ENCODE measurements around the gene ITSN2. TPM values are rescaled to one million over a fixed set of nuclear protein-coding genes. Genes with fewer than 3 reads are reported as not detected.

The ITSN2 gene
- total and polyA plus RNA-seq, 2 of the 8 experiments (the other 6 are each of a cell fraction or from before 2014, with no cell fraction given), result 9.3 to 17.0 TPM

GRCh38 chr2:24253303-24253919 lies 106.9 kb downstream of the ITSN2 start:
- no peaks in the 10 kb centered on the region for H3K79me1 ChIP-seq (ENCODE audit: low read depth, low read length)
- H3K23ac ChIP-seq (ENCODE audit: insufficient read length), result no peak overlapping the region
- H4K5ac ChIP-seq (ENCODE audit: insufficient read length, low read depth, low read length), result no peak overlapping the region
- H3K23me2 ChIP-seq (ENCODE audit: low read depth, low read length), result no peaks in the 10 kb centered on the region
- no peak overlapping the region for H4K8ac ChIP-seq (ENCODE audit: extremely low read depth, insufficient read depth, low read length)
- no peak overlapping the region for H3K56ac ChIP-seq (replicated peaks; ENCODE audit: insufficient read length, low read depth, low read length)
- H4K20me1 ChIP-seq (replicated peaks in 1 of 2; ENCODE audit: control insufficient read depth in 1 of 2, insufficient read depth in 2 of 2, low read length in 2 of 2), result no peaks in the 10 kb centered on the region
- H3K27ac ChIP-seq (ENCODE audit: low read depth, low read length), result no peak overlapping the region
- WGBS, 2 experiments (ENCODE audit: extremely low coverage in 1 of 2, insufficient coverage in 1 of 2, insufficient read length in 1 of 2, insufficient replicate concordance in 2 of 2, low coverage in 1 of 2, low lambda C conversion rate in 2 of 2, missing lambda C conversion rate in 1 of 2), result 89% methylated on average over 6 of the region's 6 CpGs; no CpG with 5 or more reads in 1 of the 2 experiments
- FAIRE-seq, result peak; percentile 63
- ChIA-PET POLR2A (ENCODE audit: partially characterized antibody) (no interaction called here), CTCF (ENCODE audit: partially characterized antibody) (no interaction called here)
- H3K79me2 ChIP-seq (ENCODE audit: control insufficient read depth in 1 of 2, insufficient read depth in 2 of 2, low read length in 2 of 2), result no peaks in the 10 kb centered on the region
- no peak overlapping the region for H3K9ac ChIP-seq (replicated peaks in 1 of 4; ENCODE audit: extremely low read depth in 1 of 4, low read depth in 3 of 4, low read length in 3 of 4)
- H2BK12ac ChIP-seq (ENCODE audit: low read depth, low read length), result no peak overlapping the region
- H2AFZ ChIP-seq (ENCODE audit: low read length), result no peak overlapping the region
- H3K36me3 ChIP-seq (ENCODE audit: control insufficient read depth in 2 of 4, insufficient read depth in 4 of 4, low read length in 3 of 4), result no peaks in the 10 kb centered on the region; a peak in 1 of 8 replicates
- no peaks in the 10 kb centered on the region; a peak in 1 of 7 replicates for H3K4me1 ChIP-seq (replicated peaks in 1 of 4; ENCODE audit: control insufficient read depth in 3 of 4, insufficient read depth in 4 of 4, low read length in 3 of 4)
- no peak overlapping the region for H2BK15ac ChIP-seq (ENCODE audit: low read length)
- no peak overlapping the region for H3K4me3 ChIP-seq (ENCODE audit: extremely low read depth in 1 of 4, insufficient read depth in 2 of 4, low read depth in 3 of 4, low read length in 4 of 4)
- no peaks in the 10 kb centered on the region for H3K27me3 ChIP-seq (replicated peaks in 1 of 4; ENCODE audit: control insufficient read depth in 3 of 4, extremely low read depth in 1 of 4, insufficient read depth in 3 of 4, low read length in 3 of 4)
- H3K4me2 ChIP-seq (ENCODE audit: insufficient read depth in 1 of 2, low read depth in 2 of 2, low read length in 2 of 2), result no peak overlapping the region
- H2AK5ac ChIP-seq (ENCODE audit: low read depth, low read length), result no peak overlapping the region
- H2BK20ac ChIP-seq (ENCODE audit: low read length), result no peak overlapping the region
- H3K4ac ChIP-seq (replicated peaks; ENCODE audit: insufficient read length, low read depth, low read length), result no peak overlapping the region
- H2BK5ac ChIP-seq (ENCODE audit: low read depth, low read length), result no peak overlapping the region
- DNase-seq (ENCODE audit: low read depth in 1 of 2, low spot score in 2 of 2), result no peak
- no peak overlapping the region for H3K18ac ChIP-seq (ENCODE audit: extremely low read depth, low read length)
- no peaks in the 10 kb centered on the region for H3K9me3 ChIP-seq (ENCODE audit: insufficient read depth in 2 of 2, low read depth in 1 of 2, low read length in 1 of 2)
- no peak overlapping the region for H3K14ac ChIP-seq (ENCODE audit: insufficient read length)
- TF ChIP-seq CEBPB (IDR thresholded peaks at IDR 0.05; ENCODE audit: low read depth, low read length) (peak; percentile 80), POLR2AphosphoS5 (IDR thresholded peaks at IDR 0.05; ENCODE audit: low read depth, low read length) (no peak), E2F6 (IDR thresholded peaks at IDR 0.05) (no peak), PHF8 (conservative IDR thresholded peaks at IDR 0.05; ENCODE audit: low read depth, low read length) (no peak), ATF3 (IDR thresholded peaks at IDR 0.05; ENCODE audit: insufficient read depth, low read depth, low read length) (no peak), CHD1 (IDR thresholded peaks at IDR 0.05; ENCODE audit: low read depth, low read length) (no peak), JUND (IDR thresholded peaks at IDR 0.05; ENCODE audit: low read length) (0 out of 2 replicates have a peak, but pooled peaks have one; percentile 17), BRCA1 (IDR thresholded peaks at IDR 0.05; ENCODE audit: low read depth, low read length) (no peak), GTF2F1 (IDR thresholded peaks at IDR 0.05; ENCODE audit: borderline replicate concordance, low read depth, low read length) (no peak), SUZ12 (IDR thresholded peaks at IDR 0.05; ENCODE audit: low read length) (no peak), TAF7 (optimal IDR thresholded peaks at IDR 0.05; ENCODE audit: borderline replicate concordance, low read depth, low read length) (no peak)
- no peak overlapping the region for H4K91ac ChIP-seq (replicated peaks; ENCODE audit: insufficient read length, low read length)
- no peak overlapping the region for H2BK120ac ChIP-seq (replicated peaks; ENCODE audit: low read depth, low read length)

All from H1 (cell line).